SIG-M5 treated with dmso at 0.1 percent for 504 hours (cell line): ENCODE data around the gene GUCY1B1.

Source experiments
- DNase-seq: peaks from one replicate; lab custom pipeline; 2025; ENCODE audit not compliant: unreplicated experiment; lab: John Stamatoyannopoulos, UW

The GUCY1B1 gene

GRCh38 chr4:155855897-155856296, 97.1 kb downstream of the GUCY1B1 start:
- no peak for DNase-seq
